Umbilical cord (tissue), 2 donors: ENCODE measurements around the gene ASAH2B. TPM values are rescaled to one million over a fixed set of nuclear protein-coding genes. Genes with fewer than 3 reads are reported as not detected.
"Not testable (repeated sequence)": the region's sequence is repeated elsewhere in the genome, so short reads cannot be mapped to it uniquely, and the experiment has no call there.

ENCODE experiments used
- DNase-seq: peaks from one replicate; pipeline ENCODE4 v3.0.0-alpha.2; 2015; ENCODE audit warnings: low spot score
- total RNA-seq: library from RNA; depleted of rRNA; stranded (reverse); fragments of >200 nt; gene quantifications from one replicate; pipeline ENCODE4 v1.2.3, GENCODE V29; 2014; ENCODE audit warnings: low replicate concordance; ENCODE audit not compliant: insufficient read depth

The ASAH2B gene
- 7.5 TPM for total RNA-seq

GRCh38 chr10:50739618-50740292 is at the start of gene ASAH2B:
ASAH2B (plus strand) TSS chr10:50739936; CDS start chr10:50745131, 5,195 bp downstream.
- DNase-seq = peak; percentile 88

GRCh38 chr10:50697819-50698218 is 41.9 kb upstream of the ASAH2B start:
- not testable (repeated sequence) for DNase-seq

GRCh38 chr10:50701947-50702346 is 37.8 kb upstream of the ASAH2B start:
- DNase-seq = not testable (repeated sequence)

- not testable (repeated sequence) for DNase-seq
Measured at GRCh38 chr10:50702997-50703396, 36.7 kb upstream of the ASAH2B start.

- DNase-seq = not testable (repeated sequence)
Measured at GRCh38 chr10:50704436-50705079, 35.2 kb upstream of the ASAH2B start.

- not testable (repeated sequence) for DNase-seq
Measured at GRCh38 chr10:50706006-50706405, 33.7 kb upstream of the ASAH2B start.

- DNase-seq = not testable (repeated sequence)
Measured at GRCh38 chr10:50710241-50710640, 29.5 kb upstream of the ASAH2B start.

GRCh38 chr10:50723812-50724211 is 15.9 kb upstream of the ASAH2B start:
- peak; percentile 2 for DNase-seq

- not testable (repeated sequence) for DNase-seq
Measured at GRCh38 chr10:50728112-50728511, 11.6 kb upstream of the ASAH2B start.

GRCh38 chr10:50738987-50739617 is 634 bp upstream of the ASAH2B start:
- DNase-seq = not testable (repeated sequence)

GRCh38 chr10:50740293-50740648 is 535 bp downstream of the ASAH2B start:
- DNase-seq = peak; percentile 53

- DNase-seq = not testable (repeated sequence)
Measured at GRCh38 chr10:50742820-50743219, 3.1 kb downstream of the ASAH2B start.

- DNase-seq = not testable (repeated sequence)
Measured at GRCh38 chr10:50766774-50767513, 27.2 kb downstream of the ASAH2B start.

- not testable (repeated sequence) for DNase-seq
Measured at GRCh38 chr10:50772042-50772441, 32.3 kb downstream of the ASAH2B start.

- DNase-seq = not testable (repeated sequence)
Measured at GRCh38 chr10:50774868-50775267, 35.1 kb downstream of the ASAH2B start.

GRCh38 chr10:50780036-50780435 is 40.3 kb downstream of the ASAH2B start:
- not testable (repeated sequence) for DNase-seq

- not testable (repeated sequence) for DNase-seq
Measured at GRCh38 chr10:50782017-50782416, 42.3 kb downstream of the ASAH2B start.

- DNase-seq = not testable (repeated sequence)
Measured at GRCh38 chr10:50787962-50788361, 48.2 kb downstream of the ASAH2B start.

- DNase-seq = peak; percentile 56
Measured at GRCh38 chr10:50788951-50789945, 49.5 kb downstream of the ASAH2B start.

- DNase-seq = no peak
Measured at GRCh38 chr10:50794490-50794889, 54.8 kb downstream of the ASAH2B start.

- no peak for DNase-seq
Measured at GRCh38 chr10:50796693-50797092, 57.0 kb downstream of the ASAH2B start.
